ENCODE measurements around the gene EPS8. TPM values are rescaled to one million over a fixed set of nuclear protein-coding genes. Genes with fewer than 3 reads are reported as not detected.

Gene EPS8
- total RNA-seq, 1 experiment from 2014 or later: 232 TPM

DNA sequence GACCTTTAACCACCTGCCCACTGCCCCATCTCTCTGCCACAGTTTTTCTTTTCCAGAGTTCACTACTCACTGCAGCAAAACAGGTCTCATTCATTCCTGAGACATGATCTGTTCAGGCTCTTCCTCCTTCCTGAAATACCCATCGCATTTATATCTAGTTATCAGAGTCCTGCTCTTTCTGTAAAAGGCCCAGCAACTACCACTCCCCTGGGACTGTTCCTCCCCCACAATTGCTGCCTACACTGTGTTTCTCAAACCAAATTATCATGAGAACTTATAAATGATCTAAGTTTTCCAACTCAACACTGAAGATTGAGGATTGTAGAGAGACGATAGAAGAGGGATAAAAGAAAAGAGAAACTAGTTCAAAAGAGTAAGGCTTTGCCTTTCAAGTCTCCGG, 40.8 kb upstream of the EPS8 start:
- no peak for TF ChIP-seq EZH2 (IDR thresholded peaks at IDR 0.05; ENCODE audit: low read depth)
- TF ChIP-seq, protein P1, sequence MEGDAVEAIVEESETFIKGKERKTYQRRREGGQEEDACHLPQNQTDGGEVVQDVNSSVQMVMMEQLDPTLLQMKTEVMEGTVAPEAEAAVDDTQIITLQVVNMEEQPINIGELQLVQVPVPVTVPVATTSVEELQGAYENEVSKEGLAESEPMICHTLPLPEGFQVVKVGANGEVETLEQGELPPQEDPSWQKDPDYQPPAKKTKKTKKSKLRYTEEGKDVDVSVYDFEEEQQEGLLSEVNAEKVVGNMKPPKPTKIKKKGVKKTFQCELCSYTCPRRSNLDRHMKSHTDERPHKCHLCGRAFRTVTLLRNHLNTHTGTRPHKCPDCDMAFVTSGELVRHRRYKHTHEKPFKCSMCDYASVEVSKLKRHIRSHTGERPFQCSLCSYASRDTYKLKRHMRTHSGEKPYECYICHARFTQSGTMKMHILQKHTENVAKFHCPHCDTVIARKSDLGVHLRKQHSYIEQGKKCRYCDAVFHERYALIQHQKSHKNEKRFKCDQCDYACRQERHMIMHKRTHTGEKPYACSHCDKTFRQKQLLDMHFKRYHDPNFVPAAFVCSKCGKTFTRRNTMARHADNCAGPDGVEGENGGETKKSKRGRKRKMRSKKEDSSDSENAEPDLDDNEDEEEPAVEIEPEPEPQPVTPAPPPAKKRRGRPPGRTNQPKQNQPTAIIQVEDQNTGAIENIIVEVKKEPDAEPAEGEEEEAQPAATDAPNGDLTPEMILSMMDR (conservative IDR thresholded peaks at IDR 0.05): no peak
- H3K36me3 ChIP-seq (ENCODE audit: low read depth): no peaks in the 10 kb centered on the region
- H3K27me3 ChIP-seq (ENCODE audit: insufficient read depth, low read depth): no peaks in the 10 kb centered on the region
- no peaks in the 10 kb centered on the region for H3K9me3 ChIP-seq (ENCODE audit: insufficient read depth, low read depth)
- H4K20me1 ChIP-seq (ENCODE audit: insufficient read depth): no peaks in the 10 kb centered on the region
- H3K79me2 ChIP-seq (ENCODE audit: low read depth): no peaks in the 10 kb centered on the region
- H3K4me2 ChIP-seq: no peak overlapping the region
- no peaks in the 10 kb centered on the region for H3F3A ChIP-seq (ENCODE audit: insufficient read depth, low read depth)
- no peak for DNase-seq
- no peak overlapping the region; the same call in 1 of the 2 replicates for H2AFZ ChIP-seq
- CTCF ChIA-PET: interaction anchor here (0.6 kb wide), 1 partner anchor 306 kb away, joined by 14 read pairs; no protein-coding TSS in a partner anchor
- POLR2A ChIA-PET (ENCODE audit: unreplicated experiment): interaction anchor here (0.6 kb wide), 1 partner anchor 201 kb away, joined by 11 read pairs; no protein-coding TSS in a partner anchor
- BruUV-seq (replicated peaks): no TSS peak
- no peak overlapping the region for H3K4me3 ChIP-seq
- H3K4me1 ChIP-seq (replicated peaks; ENCODE audit: insufficient read depth): peaks cover 24% of the 10 kb centered on the region
- no peak overlapping the region for H3K27ac ChIP-seq
- intact Hi-C loops (cut with micrococcal nuclease; ENCODE audit: unreplicated experiment): no loop called here
- H3K9me2 ChIP-seq (ENCODE audit: insufficient read depth): no peaks in the 10 kb centered on the region

DNA sequence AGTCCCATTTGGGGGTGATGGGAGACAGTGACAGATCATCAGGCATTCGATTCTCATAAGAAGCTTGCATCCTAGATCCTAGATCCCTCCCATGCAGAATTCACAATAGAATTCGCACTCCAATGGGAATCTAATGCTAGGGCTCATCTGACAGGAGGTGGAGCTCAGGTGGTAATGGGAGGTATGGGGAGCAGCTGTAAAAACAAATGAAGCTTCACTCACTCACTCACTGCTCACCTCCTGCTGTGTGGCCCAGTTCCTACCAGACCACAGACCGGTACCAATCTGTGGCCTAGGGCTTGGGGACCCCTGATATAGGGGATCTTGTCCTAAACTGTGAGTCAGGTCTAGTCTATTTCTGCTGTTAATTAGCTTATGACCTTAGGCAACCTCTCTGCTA, 40.1 kb upstream of the EPS8 start:
- TF ChIP-seq, protein P1 (conservative IDR thresholded peaks at IDR 0.05): no peak
- TF ChIP-seq EZH2 (IDR thresholded peaks at IDR 0.05; ENCODE audit: low read depth): no peak
- Histone ChIP-seq H3K79me2 (ENCODE audit: low read depth) (no peaks in the 10 kb centered on the region), H3K27me3 (ENCODE audit: insufficient read depth, low read depth) (no peaks in the 10 kb centered on the region), H4K20me1 (ENCODE audit: insufficient read depth) (no peaks in the 10 kb centered on the region), H2AFZ (no peak overlapping the region), H3K27ac (no peak overlapping the region), H3F3A (ENCODE audit: insufficient read depth, low read depth) (no peaks in the 10 kb centered on the region), H3K4me2 (no peak overlapping the region), H3K4me3 (no peak overlapping the region), H3K9me2 (ENCODE audit: insufficient read depth) (no peaks in the 10 kb centered on the region), H3K9me3 (ENCODE audit: insufficient read depth, low read depth) (no peaks in the 10 kb centered on the region), H3K4me1 (replicated peaks; ENCODE audit: insufficient read depth) (peaks cover 17% of the 10 kb centered on the region), H3K36me3 (ENCODE audit: low read depth) (no peaks in the 10 kb centered on the region)
- POLR2A ChIA-PET (ENCODE audit: unreplicated experiment): no interaction called here
- BruUV-seq (replicated peaks): no TSS peak
- CTCF ChIA-PET: interaction anchor here (0.6 kb wide), 1 partner anchor 306 kb away, joined by 14 read pairs; no protein-coding TSS in a partner anchor
- DNase-seq: no peak
- intact Hi-C loops (cut with micrococcal nuclease; ENCODE audit: unreplicated experiment): no loop called here

DNA sequence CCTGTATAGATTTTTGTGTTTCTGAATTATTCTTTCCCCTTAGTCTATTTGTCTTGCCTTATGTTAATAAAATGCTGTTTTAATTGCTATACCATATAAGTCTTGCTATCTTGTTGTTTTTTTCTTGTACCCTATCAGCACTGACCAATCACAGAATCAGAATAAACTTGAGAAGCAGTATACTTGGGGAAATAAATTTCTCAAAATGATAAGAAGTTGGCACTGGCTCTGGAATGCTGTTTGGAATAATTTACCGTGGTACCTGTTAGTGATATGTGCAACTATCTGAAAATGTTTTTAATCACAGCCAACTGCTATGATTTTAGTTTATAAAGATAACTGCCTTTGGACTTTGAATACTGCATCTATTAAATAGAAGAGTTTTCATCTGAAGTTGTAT, 37.9 kb upstream of the EPS8 start:
- intact Hi-C loops (cut with micrococcal nuclease; ENCODE audit: unreplicated experiment): no loop called here
- Histone ChIP-seq H3K4me2 (no peak overlapping the region), H3K27me3 (ENCODE audit: insufficient read depth, low read depth) (no peaks in the 10 kb centered on the region), H3K9me3 (ENCODE audit: insufficient read depth, low read depth) (no peaks in the 10 kb centered on the region; the same call in 1 of the 2 replicates), H3F3A (ENCODE audit: insufficient read depth, low read depth) (no peaks in the 10 kb centered on the region), H3K36me3 (ENCODE audit: low read depth) (no peaks in the 10 kb centered on the region), H3K79me2 (ENCODE audit: low read depth) (no peaks in the 10 kb centered on the region), H3K4me1 (replicated peaks; ENCODE audit: insufficient read depth) (peaks cover 24% of the 10 kb centered on the region), H3K4me3 (no peak overlapping the region), H3K27ac (no peak overlapping the region), H3K9me2 (ENCODE audit: insufficient read depth) (no peaks in the 10 kb centered on the region), H4K20me1 (ENCODE audit: insufficient read depth) (no peaks in the 10 kb centered on the region), H2AFZ (no peak overlapping the region)
- no peak for DNase-seq
- no peak for TF ChIP-seq EZH2 (IDR thresholded peaks at IDR 0.05; ENCODE audit: low read depth)
- TF ChIP-seq, protein P1 (conservative IDR thresholded peaks at IDR 0.05): no peak
- CTCF ChIA-PET: no interaction called here
- POLR2A ChIA-PET (ENCODE audit: unreplicated experiment): no interaction called here
- no TSS peak for BruUV-seq (replicated peaks)

All from PC-9 (cell line).